HG03565 (cell line): ENCODE results near the gene ARHGEF9.
"Not testable (repeated sequence)": the region's sequence is repeated elsewhere in the genome, so short reads cannot be mapped to it uniquely, and the experiment has no call there.

ENCODE experiments used
- ATAC-seq: cut with Tn5 transposase; IDR thresholded peaks from one replicate; pipeline ENCODE4 v1.9.1; 2021; ENCODE audit warnings: mild to moderate bottlenecking, moderate library complexity; ENCODE audit not compliant: unreplicated experiment

ARHGEF9 gene

DNA sequence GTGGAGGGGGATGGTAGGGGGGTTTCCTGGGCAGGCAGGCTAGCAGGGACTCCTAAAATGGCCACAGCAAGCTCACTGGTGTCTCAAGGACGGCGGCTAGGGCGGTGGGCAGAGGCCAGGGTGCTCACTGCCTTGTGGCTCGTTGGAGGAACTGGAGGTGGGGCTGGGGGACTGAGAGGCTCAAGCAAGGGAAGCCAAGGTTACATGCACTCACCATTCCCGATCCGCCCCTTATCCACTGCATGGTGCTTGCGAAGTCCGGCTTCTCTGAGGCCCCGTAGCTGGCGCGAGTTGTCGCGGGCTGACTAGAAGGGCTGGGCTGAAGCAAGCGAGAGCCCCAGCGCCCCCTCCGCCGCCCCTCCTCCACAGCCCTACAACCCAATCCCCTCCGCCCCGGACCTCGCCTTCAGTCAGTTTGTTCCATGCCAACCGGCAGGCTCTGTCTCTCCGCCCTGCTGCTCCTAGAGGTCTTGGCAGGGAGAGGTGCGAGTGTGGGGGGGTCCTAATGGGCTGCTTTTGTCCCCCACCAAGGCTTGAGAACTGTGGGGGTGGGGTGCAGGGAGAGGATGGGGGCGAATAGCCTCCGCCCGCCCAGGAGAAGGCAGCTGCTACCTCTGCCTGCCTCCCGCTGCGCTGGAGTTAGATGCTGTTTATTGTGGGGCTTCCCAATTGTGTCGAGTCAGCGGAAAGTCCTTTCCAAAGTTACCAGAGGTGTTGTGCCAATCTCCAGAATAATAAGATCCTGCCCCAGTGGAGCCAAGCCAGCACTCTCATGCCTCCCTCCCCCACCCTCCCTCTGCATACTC, at the start of gene ARHGEF9:
Gene ARHGEF9 (minus strand): TSS at position 313 of the 806 bp plus-strand sequence. CDS start 69 bp downstream, at position 244.
- no peak for ATAC-seq

DNA sequence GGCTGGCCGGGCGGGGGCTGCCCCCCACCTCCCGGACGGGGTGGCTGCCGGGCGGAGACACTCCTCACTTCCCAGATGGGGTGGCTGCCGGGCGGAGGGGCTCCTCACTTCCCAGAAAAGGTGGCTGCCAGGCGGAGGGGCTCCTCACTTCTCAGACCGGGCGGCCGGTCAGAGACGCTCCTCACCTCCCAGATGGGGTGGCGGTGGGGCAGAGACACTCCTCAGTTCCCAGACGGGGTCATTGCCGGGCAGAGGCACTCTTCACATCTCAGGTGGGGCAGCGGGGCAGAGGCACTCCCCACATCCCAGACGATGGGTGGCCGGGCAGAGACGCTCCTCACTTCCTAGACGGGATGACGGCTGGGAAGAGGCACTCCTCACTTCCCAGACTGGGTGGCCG, 40.4 kb upstream of the ARHGEF9 start:
- ATAC-seq, result not testable (repeated sequence)

DNA sequence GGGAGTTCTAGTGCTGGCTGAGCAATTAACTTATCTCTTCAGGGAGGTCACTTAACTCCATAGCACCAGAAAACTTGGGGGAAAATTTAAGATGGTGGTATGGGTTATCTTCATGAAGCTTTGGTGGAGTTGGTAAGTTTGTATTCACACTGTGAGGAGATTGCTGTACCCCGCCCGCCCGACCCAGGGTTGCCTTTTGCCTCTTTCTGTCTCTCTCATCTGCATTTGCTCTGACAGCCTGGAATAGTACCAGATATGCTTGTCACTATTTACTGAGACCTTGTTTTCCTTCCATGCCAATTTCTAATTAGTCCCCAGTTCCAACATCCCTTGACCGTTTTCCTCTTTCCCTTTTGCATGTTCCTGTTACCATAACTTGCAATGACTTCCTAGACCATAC, 33.1 kb upstream of the ARHGEF9 start:
- no peak for ATAC-seq

DNA sequence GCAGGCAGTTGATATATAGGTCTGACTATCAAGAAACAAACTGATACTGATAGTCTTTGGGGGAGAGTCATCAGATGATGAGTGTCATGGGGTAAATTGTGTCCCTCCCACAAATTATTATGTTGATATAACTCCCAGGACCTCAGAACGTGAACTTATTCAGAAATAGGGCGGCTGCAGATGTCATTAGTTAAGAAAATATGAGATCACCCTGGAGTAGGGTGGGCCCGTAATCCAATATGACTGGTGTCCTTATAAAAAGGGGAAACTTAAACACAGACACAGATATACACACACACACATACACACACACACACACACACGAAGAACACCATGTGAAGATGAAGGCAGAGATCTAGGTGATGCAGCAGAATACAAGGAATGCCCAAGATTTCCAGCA, 32.7 kb upstream of the ARHGEF9 start:
- no peak for ATAC-seq

DNA sequence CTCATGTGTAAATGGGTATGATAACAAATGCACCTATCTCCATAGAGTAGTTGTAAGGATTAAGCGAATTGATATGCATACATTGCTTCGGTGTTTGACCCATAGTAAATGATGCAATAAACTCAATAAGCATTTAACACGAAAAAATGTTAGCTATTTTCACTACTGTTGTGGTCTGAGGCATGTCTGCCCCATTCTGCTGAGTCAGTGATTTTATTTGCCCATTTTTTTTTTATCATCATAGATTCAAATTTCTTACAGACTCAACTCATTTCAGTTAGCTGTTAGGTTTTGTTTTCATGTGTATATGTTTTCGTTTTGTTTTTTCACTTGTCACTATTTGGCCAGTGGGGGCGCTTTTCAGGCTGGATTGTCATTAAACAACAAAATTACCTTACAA, 27.8 kb upstream of the ARHGEF9 start:
- ATAC-seq, result no peak

DNA sequence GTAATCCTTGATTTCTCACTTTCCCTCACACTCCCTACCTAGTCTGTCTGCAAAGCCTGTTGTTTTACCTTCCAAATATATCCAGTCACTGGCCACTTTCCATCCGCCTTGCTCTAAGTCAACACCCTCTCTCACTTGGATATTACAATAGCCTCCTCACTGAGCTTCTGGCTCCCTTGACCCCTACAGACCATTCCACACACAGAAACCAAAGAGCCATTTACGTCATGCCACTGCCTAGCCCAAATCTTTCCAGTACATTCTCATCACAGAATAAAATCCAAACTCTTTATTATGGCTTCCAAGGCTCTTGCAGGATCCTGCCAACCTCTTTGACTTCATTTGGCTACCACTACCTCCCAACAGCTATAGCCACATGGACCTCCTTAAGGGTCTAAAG, 25.7 kb upstream of the ARHGEF9 start:
- ATAC-seq, result no peak

DNA sequence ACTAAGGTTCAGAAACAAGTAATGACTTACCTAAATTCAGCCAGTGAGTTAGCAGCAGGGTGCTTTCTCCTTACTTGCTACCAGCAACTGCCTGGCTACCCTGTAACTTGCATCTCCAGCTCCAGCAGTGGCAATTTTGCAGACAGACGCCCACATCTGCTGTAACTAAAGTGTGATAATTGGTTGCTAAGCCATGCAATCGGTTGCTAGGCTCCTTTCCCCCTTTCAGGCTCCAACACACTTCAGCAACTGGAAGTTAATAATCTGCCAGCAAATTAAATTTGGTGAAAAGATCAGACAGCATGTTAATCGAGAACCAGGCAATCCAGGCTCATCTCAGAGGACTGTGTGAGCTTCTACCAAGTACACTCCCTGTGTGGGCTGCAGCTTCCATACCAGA, 24.2 kb upstream of the ARHGEF9 start:
- ATAC-seq, result no peak

DNA sequence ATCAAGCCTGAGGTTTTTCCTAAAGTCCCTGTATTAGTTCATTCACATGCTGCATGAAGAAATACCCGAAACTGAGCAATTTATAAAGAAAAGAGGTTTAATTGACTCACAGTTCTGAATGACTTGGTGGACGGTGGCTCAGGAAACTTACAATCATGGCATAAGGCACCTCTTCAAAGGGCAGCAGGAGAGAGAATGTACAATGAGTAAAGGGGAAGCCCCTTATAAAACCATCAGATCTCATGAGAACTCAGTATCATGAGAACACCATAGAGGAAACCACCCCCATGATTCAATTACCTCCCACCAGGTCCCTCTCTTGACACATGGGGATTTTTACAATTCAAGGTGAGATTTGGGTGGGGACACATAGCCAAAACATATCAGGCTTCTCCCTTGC, 10.4 kb upstream of the ARHGEF9 start:
- ATAC-seq, result not testable (repeated sequence)

DNA sequence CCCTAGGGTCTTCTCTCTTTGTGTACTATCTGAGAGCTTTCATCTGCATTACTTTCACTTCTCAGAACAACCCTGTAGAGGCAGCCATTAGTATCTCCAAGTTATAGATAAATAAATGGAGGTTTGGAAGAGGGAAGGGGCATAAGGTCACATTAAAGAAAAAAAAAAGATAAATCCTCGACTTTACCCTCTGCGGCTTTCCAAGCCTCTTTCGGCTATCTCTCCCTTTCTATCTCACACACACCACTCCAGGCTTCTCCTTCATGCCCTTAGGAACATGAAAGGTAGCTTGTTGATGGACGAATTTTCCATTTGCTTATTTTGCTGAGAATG, 660 bp upstream of the ARHGEF9 start:
- ATAC-seq, result no peak

DNA sequence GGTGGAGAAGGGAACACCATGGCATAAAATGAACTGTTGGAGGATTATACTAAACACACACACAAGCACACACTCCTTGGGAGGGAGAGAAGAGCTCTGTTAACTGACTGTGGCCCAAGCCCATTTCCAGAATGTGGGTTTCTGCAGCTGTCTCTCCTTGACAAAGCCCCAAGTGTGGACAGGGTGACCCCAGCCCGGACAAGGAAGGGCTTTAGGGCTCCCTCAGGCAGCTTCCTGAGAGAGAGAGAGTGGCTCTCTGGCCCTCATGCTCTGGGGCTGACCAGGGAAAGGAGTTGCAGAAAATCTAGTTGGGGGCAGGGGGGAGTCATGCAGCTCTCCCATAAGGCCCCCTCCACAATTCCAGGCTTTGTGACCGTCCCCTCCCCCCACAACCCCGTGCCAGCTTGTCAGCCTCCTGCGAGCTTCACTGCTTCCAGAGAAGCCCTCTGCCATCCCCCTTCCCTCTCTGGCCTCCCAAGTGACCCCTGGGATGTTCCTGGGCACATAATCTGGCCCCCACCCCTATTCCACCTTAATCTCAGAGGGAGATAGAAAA, 590 bp downstream of the ARHGEF9 start:
- no peak for ATAC-seq

DNA sequence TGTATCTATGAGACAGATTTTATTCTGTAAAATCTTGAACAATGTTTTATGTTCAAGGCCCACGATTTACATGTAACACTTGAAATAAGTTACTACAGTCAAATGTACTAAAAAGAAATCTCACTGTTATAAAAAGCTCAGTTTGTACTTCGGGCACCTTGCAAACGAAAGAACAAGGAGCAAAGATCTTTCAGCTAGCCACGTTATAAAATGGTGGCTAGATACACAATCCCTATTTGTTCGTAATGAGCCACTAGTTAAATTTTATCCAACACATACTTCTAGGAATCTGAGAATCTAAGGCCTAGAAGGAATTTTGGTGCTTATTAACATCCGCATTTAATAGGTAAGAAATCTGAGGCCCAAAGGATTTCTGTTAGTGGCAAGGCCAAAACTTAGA, 2.5 kb downstream of the ARHGEF9 start:
- no peak for ATAC-seq

DNA sequence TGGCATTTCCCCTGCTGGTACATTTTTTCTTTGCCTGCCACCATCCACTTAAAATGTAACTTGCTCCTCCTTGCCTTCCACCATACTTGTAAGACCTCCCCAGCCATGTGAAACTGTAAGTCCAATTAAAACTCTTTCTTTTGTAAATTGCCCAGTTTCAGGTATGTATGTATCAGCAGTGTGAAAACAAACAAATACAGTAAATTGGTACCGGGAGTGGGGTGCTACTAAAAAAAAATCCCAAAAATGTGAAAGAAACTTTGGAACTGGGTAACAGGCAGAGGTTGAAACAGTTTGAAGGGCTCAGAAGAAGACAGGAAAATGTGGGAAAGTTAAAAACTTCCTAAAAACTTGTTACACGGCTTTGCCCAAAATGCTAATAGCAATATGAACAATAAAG, 16.3 kb downstream of the ARHGEF9 start:
- ATAC-seq, result no peak

DNA sequence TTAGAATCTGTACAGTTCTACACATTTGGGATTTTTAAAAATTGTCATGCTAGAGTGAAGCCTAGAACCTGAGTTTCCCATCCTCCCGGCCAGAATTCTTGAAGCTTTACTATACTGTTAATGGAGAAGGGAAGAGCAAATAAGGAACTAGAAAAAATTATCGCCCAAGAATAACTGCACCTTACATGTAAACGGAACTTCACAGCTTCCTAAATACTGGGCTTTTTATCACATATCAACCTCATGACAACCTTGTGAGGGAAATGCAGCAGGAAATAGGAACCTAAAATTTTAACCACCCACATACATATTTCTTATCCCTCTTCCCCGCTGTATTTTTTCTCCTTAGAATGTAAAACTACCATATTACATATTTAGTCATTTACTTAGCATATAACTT, 19.3 kb downstream of the ARHGEF9 start:
- no peak for ATAC-seq

DNA sequence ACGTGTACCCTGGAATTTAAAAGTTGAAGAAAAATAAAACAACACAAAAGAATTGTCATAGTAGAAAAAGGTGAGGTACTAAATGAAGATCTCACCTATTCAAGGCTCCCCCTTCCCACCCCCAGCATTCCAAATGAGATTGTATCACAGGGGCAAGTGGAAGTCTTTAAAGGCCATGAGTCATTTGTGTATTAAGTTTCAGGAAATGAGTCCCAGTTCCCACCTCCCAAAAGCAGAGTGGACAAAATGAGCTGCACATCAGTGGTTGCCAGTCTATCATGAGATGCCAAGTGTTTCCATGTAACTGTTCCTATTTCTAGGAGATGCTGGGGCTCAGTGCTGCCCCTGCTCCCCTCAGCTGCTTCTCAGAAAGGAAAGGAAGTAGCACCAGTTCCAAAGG, 20.1 kb downstream of the ARHGEF9 start:
- ATAC-seq, result no peak

DNA sequence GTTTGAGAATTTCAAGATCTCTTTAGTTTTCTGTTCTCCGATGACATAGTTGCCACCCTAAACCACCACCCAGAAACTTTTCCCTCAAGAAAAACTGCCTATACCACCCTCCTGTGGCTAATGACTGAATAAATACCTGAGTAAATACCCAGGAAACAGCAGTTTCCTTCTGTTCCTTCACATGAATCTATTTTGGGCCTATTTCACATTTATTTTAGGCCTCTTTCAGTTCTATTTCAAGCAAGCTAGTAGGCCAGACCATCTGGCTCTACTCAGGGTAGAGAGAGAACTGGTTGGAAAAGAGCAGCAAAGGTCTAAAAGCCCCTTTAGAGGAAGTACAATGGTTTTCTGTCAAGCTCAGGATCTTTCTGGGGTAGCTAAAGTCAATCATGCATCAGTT, 23.4 kb downstream of the ARHGEF9 start:
- ATAC-seq, result peak; percentile 76

DNA sequence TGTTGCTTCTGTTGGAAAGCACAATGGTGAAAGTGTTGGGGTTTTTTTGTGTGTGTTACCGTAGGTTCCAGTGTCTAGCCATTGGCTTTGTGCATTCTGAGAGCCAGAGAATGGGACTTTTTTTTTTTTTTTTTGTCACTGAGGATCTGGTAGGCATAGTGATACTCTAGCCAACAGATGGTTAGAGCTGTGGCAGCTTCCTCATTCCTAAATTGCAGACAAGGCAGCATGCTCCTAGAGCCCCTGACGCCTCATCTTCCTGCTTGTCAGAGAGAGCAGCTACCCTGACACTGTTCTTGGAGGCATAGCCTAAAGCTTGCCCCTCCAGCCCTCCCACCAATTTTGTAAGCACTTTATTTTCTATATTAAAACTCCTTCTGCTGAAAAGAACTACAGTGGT, 27.0 kb downstream of the ARHGEF9 start:
- ATAC-seq, result no peak

DNA sequence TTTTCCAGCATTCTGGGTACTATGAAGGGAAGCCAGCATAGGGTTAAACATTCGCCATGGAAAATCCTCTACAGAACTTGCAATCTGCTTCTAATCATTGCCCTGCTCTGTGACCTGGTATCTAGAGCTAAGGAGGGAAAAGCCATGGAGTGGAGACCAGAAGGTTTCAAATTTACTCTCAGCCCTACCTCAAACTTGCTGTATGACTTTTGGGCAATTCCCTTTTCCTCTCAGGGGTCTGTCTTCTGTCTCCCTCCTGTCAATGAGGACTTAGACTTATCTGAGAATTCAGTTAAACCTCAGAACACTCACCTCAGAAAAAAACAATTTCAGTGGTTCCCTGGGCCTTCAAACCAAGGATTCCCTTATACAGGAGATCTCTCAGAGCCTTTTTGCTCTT, 29.1 kb downstream of the ARHGEF9 start:
- peak; percentile 31 for ATAC-seq

DNA sequence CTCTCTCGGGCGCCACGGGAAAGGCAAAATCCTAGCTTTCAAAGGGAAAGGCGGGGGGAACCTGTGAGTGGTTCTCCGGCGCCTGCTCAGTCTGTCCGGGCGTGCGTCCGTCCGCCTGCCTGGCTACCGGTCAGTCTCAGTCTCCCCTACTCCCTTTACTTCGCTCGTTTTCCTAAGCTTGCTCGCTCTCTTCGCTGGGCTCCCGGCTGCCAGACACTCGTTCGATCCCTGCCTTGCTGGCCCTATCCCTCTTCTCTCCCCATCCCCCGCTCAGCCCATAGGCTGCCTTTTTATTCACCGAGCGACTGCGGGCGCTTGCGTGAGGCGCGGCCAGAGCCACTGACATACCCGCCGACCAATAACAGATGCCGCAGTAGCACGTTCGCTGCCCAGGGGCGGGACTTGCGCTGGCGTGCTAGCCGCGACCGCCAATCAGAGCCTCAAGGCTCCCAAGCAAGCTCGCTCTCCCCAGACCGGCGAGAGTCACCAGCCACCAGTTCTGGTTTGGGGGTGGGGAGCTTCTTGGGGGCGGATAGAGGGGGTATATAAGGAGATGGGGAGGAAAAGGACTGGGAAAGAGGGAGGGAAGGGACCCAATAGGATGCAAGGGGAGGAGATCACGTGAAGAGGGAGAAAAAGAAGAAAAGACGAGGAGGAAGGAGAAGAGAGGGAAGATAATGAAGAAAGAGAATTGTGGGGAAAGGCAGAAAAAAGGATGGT, 30.0 kb downstream of the ARHGEF9 start:
- ATAC-seq, result peak; percentile 96

DNA sequence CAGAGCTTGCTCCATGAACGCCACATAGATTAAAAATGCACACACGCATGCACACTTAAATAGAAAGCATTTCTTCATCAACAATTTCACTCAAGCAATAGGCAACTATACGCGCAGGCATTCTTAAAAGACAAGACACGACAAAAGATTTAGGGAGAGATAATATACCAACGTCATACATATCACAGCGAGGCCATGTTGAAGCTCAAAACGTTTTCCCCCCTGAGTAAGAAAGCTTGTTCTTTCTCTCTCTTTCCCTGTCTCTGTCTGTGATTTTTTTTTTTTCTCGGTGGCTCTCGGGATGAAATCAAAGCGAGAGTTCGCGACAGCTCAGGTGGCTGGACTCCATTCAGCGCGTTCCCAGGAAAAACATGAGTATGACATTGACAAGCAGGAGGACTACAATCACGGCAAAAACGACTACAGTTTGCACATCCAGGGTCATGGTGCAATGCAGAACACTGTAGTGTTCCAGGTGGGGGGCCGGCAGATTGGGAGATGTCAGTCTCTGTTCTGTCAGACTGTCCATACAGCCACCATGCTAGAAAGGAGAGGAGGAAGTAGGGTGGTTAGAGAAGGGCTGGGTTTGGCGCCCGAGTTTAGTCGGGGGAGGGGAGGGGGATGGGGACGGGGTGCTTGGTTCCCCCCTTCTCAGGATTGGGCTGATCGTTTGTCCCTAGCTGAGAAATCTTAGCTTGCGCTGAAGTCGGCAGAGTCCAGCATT, 30.7 kb downstream of the ARHGEF9 start:
- no peak for ATAC-seq

DNA sequence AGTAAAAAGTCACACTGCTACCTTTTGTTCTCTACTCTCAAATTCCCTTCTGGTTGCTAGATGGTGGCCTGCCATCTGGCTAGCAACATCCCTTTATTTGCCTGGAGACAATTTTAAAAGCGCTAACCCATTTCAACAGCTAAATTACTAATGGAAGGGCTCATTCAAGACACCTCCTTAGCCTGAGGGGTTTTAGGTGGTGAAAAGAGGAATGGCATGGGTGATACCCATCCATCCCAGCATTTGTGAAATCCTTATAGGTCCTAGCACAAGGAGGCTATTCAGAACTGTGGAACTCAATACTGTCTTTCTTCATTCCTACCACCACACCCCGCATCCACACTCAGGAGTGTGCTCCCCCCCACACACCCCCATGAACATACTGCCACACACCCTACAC, 33.5 kb downstream of the ARHGEF9 start:
- ATAC-seq, result no peak

DNA sequence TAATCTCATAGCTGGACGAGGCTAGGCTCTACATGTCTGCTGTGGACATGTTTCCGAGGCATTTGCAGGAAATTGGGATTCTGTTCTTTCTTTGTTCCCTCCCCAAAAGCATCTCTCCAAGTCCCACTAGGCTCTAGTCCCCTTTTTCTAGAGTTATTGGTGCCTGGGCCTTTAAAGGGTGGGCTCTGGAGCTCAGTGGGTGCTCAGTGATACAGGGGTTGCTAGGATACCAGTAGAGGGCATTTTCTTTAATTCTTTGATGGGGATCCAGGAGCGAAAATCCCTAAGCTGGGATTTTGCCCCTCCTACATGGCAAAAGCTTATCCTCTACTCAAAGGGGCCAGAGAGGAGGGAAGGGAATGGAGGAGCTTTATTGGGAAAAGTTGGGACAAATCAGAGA, 34.2 kb downstream of the ARHGEF9 start:
- ATAC-seq, result no peak

DNA sequence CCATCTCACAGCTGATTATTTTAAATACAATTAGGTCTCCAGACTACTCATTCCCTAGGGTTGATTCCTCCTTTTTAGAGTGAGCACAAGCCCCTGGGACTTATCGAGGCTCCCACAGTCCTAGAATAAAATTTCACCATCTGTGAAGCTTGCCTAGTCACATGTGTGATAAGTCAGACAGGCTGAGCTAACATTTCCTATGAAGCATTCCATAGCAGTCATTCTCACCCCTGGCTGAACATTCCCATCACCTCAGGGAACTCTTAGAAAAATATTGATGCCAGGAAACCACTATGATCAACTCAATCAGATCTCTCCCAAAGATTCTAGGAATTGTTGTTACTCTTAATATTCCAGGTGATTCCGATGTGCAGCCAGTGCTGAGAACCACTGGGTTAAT, 37.7 kb downstream of the ARHGEF9 start:
- no peak for ATAC-seq
